ENCODE measurements around the gene FARP1. TPM values are rescaled to one million over a fixed set of nuclear protein-coding genes. Genes with fewer than 3 reads are reported as not detected.

FARP1 gene
- total and polyA plus RNA-seq, 2 of the 8 experiments (the other 6 are each of a cell fraction or from before 2014, with no cell fraction given) = 24.7 to 104 TPM

DNA sequence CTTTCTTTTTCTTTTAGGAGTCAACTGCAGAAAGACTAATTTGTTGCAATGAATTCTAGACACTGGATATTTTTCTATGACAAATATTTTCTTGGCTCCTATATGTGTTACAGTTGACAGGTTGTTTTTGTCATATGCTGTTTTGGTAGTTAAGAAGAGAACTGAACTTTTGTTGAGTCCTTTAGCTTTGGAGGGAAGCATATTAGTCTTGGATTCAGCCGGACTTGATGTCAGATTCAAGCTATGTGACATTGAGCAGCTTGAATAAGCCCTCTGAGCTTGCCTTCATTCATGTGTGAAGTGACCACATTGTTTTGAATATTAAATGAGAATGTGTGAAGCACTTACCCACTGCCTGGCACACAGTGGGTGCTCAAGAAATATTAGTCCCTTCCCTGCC, 216.0 kb downstream of the FARP1 start:
- FAIRE-seq (no peak), DNase-seq (ENCODE audit: low read depth in 1 of 2, low spot score in 2 of 2) (peak in 1 of 2 experiments; percentile 3)
- Histone ChIP-seq H4K5ac (ENCODE audit: insufficient read length, low read depth, low read length) (no peak overlapping the region), H3K9me3 (ENCODE audit: insufficient read depth in 2 of 2, low read depth in 1 of 2, low read length in 1 of 2) (no peaks in the 10 kb centered on the region), H2BK5ac (ENCODE audit: low read depth, low read length) (no peak overlapping the region), H3K27ac (ENCODE audit: low read depth, low read length) (no peak overlapping the region), H3K9ac (replicated peaks in 1 of 4; ENCODE audit: extremely low read depth in 1 of 4, low read depth in 3 of 4, low read length in 3 of 4) (no peak overlapping the region), H3K4me3 (ENCODE audit: extremely low read depth in 1 of 4, insufficient read depth in 2 of 4, low read depth in 3 of 4, low read length in 4 of 4) (no peak overlapping the region), H3K4me1 (replicated peaks in 1 of 4; ENCODE audit: control insufficient read depth in 3 of 4, insufficient read depth in 4 of 4, low read length in 3 of 4) (no peaks in the 10 kb centered on the region; a peak in 1 of 7 replicates), H3K18ac (ENCODE audit: extremely low read depth, low read length) (no peak overlapping the region), H3K4ac (replicated peaks; ENCODE audit: insufficient read length, low read depth, low read length) (no peak overlapping the region), H3K56ac (replicated peaks; ENCODE audit: insufficient read length, low read depth, low read length) (no peak overlapping the region), H3K4me2 (ENCODE audit: insufficient read depth in 1 of 2, low read depth in 2 of 2, low read length in 2 of 2) (no peak overlapping the region), H2BK20ac (ENCODE audit: low read length) (no peak overlapping the region), H3K36me3 (ENCODE audit: control insufficient read depth in 2 of 4, insufficient read depth in 4 of 4, low read length in 3 of 4) (no peaks in the 10 kb centered on the region), H3K79me1 (ENCODE audit: low read depth, low read length) (peaks cover 12% of the 10 kb centered on the region), H3K14ac (ENCODE audit: insufficient read length) (no peak overlapping the region), H2BK12ac (ENCODE audit: low read depth, low read length) (no peak overlapping the region), H3K23me2 (ENCODE audit: low read depth, low read length) (no peaks in the 10 kb centered on the region), H2AFZ (ENCODE audit: low read length) (no peak overlapping the region), H2BK15ac (ENCODE audit: low read length) (no peak overlapping the region), H3K79me2 (ENCODE audit: control insufficient read depth in 1 of 2, insufficient read depth in 2 of 2, low read length in 2 of 2) (peaks cover 0 to 13% of the 10 kb centered on the region in 2 experiments; a peak in 1 of 4 replicates), H3K23ac (ENCODE audit: insufficient read length) (no peak overlapping the region), H3K27me3 (replicated peaks in 1 of 4; ENCODE audit: control insufficient read depth in 3 of 4, extremely low read depth in 1 of 4, insufficient read depth in 3 of 4, low read length in 3 of 4) (no peaks in the 10 kb centered on the region), H4K91ac (replicated peaks; ENCODE audit: insufficient read length, low read length) (no peak overlapping the region), H2AK5ac (ENCODE audit: low read depth, low read length) (no peak overlapping the region), H4K20me1 (replicated peaks in 1 of 2; ENCODE audit: control insufficient read depth in 1 of 2, insufficient read depth in 2 of 2, low read length in 2 of 2) (peaks cover 0 to 3% of the 10 kb centered on the region in 2 experiments), H2BK120ac (replicated peaks; ENCODE audit: low read depth, low read length) (no peak overlapping the region), H4K8ac (ENCODE audit: extremely low read depth, insufficient read depth, low read length) (no peak overlapping the region)
- POLR2A ChIA-PET (ENCODE audit: partially characterized antibody) = no interaction called here
- 79% methylated on average over 1 of the region's 1 CpG; no CpG with 5 or more reads in 1 of the 2 experiments for WGBS, 2 experiments (ENCODE audit: extremely low coverage in 1 of 2, insufficient coverage in 1 of 2, insufficient read length in 1 of 2, insufficient replicate concordance in 2 of 2, low coverage in 1 of 2, low lambda C conversion rate in 2 of 2, missing lambda C conversion rate in 1 of 2)
- CTCF ChIA-PET (ENCODE audit: partially characterized antibody) = no interaction called here
- no peak for TF ChIP-seq BCL11A (IDR thresholded peaks at IDR 0.05; ENCODE audit: low read depth in 2 of 2, low read length in 2 of 2)
- no peak for TF ChIP-seq CHD2 (IDR thresholded peaks at IDR 0.05; ENCODE audit: low read length)
- TF ChIP-seq JUND (IDR thresholded peaks at IDR 0.05; ENCODE audit: low read length) = no peak
- TF ChIP-seq, protein P1, sequence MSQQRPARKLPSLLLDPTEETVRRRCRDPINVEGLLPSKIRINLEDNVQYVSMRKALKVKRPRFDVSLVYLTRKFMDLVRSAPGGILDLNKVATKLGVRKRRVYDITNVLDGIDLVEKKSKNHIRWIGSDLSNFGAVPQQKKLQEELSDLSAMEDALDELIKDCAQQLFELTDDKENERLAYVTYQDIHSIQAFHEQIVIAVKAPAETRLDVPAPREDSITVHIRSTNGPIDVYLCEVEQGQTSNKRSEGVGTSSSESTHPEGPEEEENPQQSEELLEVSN (IDR thresholded peaks at IDR 0.05) = no peak
- TF ChIP-seq SIN3A (conservative IDR thresholded peaks at IDR 0.05 in 1 of 2, IDR thresholded peaks at IDR 0.05 in 1 of 2; ENCODE audit: low read depth in 1 of 2, low read length in 2 of 2) = no peak
- no peak for TF ChIP-seq POLR2A (IDR thresholded peaks at IDR 0.05; ENCODE audit: control extremely low read depth in 1 of 2, low read depth in 2 of 2, low read length in 2 of 2)

Measured in H1 (cell line).